GM21528 (cell line): Measurements from ENCODE around the gene RELCH.
A peak's percentile ranks its signal among the peaks of the same experiment; 100 is the strongest.

Experiments
- ATAC-seq: cut with Tn5 transposase; IDR thresholded peaks from one replicate; pipeline ENCODE4 v1.9.1; 2021; ENCODE audit warnings: mild to moderate bottlenecking, moderate library complexity; ENCODE audit not compliant: unreplicated experiment, low FRiP score

RELCH gene

DNA sequence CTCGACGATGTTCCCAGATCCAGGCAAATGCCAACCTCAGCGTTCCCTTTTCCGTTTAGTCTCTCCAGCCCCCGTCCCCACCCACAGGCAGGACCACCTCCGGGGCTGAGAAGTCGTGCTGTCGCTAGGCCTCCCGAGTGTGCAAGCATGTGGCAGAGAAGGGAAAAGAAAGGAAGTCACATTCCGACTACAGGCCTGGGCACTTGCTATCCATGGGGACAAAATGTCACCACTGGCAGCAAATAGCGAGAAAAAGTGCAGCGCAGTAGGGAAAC is 619 bp upstream of the RELCH start:
- peak; percentile 6 for ATAC-seq

DNA sequence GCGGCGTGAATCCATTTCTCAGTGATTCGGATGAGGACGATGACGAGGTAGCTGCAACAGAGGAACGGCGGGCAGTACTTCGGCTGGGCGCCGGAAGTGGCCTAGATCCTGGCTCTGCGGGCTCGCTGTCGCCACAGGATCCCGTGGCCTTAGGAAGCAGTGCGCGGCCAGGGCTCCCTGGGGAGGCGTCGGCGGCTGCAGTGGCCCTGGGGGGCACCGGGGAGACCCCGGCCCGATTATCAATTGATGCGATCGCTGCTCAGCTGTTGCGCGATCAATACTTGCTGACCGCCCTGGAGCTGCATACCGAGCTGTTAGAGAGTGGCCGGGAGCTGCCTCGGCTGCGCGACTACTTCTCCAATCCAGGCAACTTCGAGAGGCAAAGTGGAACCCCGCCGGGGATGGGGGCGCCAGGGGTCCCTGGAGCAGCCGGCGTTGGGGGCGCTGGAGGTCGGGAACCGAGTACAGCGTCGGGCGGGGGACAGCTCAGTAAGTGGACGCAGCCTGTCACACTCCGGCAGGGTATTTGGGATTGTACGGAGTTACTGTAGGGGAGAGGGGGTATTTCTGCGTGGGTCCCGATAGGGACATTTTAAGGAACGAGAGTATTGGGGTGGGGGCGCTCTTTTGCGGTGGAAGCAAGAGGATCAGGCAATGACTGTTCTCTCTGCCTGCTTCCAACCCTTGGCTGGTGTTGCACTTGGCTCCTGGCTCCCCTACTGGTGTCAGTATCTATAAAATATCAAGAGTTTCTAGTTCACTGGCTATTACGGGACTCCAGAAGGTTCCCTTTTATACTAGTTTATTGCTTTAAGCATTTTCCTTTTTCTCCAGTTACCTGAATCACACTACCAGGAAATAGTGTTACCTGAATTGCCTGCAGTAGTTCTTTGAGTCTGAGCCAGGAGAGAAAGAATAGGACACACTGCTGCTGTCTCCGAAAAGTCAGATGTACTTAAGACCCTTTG is 772 bp downstream of the RELCH start:
- peak; percentile 24 for ATAC-seq

DNA sequence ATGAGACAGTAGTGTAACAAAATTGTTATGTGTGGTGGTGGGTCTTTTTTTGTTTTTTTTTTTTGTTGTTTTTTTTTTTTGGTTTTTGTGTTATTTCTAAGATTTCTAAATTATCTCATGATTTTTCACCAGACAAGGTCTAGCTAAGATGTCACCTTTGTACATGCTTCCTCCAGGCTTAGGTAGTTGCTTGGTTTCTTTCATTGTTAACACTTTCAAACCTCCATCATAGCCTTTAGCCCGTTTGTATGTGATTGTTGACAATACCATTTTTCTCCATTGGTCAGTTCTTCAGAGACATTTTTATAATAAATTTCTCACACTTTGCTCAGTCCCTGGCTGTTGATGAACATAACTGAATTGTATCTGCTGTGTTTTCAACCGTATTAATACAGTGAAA is 2.2 kb downstream of the RELCH start:
- ATAC-seq: no peak

DNA sequence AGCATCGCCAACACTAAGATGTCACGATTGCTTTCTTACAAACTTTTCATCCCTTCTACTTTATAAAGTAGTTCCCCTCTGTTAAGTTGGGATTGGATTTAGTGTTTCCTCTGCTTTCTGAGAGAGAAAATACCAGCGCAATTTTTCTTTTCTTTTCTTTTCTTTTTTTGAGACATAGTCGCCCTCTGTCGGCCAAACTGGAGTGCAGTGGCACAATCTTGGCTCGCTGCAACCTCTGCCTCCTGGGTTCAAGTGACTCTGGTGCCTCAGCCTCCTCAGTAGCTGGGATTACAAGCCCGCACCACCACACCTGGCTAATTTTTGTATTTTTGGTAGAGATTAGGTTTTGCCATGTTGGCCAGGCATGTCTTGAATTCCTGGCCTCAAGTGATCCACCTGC is 9.0 kb downstream of the RELCH start:
- no peak for ATAC-seq

DNA sequence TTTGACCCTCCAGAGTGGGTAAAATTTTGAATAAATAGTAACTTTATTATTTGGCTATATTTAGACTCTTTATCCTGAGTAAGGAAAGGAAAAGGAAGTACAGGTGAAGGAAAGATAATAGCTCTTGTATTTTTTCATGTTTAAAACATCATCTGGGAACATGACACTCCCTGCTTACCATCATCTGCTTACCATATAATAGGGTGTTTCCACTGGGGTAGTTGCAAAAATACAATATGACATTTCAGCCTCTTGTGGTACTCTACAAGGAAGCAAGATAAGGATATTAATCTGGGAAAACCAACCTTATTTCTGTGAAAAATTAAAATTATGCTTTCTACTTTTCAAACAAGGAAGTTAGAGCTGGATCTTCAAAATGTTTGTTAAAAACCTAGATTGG is 9.9 kb downstream of the RELCH start:
- ATAC-seq: no peak

DNA sequence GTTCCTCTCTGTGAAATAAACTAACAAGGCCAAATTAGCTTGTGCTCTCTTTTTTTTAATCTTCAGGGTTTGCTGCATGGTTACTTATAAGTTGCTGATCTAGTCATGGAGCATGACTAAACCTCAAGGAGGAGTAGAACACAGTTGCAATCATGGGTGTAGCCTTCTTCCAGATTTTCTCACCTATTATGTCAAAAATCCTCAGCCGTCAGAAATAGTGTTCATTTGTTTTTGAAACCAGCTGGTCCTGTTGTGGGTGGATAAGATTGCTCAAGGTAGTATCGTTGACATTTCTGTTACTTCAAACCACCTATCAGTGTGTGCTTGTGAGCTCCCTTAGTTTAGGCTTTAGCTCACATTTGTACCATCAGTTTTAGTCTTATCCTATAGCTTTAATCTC is 11.2 kb downstream of the RELCH start:
- ATAC-seq: no peak

DNA sequence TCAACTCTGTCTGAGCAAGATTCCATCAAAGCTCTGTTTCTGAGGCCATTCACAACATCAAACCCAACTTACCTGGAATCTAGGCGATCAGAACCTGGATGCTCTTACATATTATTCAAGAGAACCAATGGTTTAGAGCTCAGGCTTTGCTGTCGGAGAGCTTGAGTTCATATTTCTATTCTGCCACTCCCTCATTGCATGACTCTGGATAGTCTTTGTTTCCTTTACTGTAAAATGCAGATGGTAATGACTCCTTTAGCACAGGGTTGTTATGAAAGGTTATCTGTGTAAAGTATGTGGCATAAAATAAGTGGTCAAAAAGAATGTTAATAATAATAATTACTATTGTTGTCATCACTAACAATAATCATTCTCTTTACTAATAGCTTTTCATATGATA is 12.6 kb downstream of the RELCH start:
- ATAC-seq: no peak

DNA sequence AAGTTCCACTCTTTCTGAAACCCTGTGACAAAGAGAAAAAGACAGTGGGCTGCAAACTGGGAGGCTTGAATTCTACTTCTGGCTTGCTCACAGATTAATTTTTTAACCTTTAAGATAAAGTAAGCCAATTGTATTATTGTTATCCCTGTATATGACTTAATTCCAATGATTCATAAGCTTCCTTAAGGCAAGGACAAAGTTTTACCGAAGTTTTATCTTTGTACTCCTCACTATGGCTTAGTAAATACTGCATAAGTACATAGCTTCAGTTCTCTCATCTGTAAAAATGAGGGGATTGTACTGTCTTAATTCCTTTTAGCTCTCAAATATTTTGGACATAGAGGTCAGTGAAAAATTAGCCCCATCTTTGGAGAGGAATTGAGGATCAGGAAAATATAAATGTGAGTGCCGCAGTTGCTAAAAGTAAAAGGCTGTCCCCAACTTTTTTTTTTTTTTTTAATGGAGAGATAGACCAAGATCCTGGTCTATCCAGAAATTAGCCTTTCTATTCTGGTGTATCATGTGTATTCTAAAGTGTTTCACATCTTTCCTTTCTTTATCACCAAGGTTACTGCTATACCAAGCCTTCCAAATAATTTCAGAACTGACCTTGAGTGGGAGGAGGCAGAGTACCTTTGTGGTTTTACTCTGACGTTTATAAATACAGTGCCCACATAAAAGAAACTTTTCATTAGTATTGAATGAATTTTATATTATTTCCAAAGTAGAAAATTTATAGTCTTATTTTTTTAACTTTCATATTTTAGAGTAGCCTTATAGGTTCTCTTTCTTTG is 13.3 kb downstream of the RELCH start:
- ATAC-seq: no peak

DNA sequence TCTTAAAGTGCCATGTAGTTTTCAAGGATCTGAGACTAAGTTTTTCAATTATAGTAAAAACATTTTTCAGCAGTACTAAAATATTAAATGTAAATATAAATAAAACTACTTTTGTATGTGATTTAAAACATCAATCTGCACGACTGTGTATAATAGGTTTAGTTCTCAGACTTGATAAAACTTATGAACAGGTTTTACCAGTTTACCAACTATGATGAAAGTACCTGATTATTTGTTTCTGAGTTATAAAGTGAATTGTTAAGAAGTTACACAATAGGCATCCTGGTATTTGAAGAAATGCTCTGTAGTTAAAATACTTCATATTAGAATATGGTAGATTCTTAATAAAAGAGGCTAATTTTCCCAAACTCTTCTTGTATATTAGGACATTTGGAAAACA is 14.8 kb downstream of the RELCH start:
- ATAC-seq: no peak

DNA sequence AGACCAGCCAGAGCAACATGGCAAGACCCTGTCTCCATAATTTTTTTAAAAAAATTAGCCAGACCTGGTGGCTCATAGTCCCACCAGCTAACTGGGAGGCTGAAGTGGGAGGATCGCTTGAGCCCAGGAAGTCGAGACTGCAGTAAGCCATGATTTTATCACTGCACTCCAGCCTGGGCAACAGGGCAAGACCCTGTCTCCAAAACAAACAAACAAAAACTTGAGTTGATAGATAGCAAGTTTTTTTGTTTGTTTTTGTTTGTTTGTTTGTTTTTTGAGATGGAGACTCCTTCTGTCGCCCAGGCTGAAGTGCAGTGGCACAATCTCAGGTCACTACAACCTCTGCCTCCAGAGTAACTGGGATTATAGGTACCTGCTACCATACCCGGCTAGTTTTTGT is 18.8 kb downstream of the RELCH start:
- no peak for ATAC-seq

DNA sequence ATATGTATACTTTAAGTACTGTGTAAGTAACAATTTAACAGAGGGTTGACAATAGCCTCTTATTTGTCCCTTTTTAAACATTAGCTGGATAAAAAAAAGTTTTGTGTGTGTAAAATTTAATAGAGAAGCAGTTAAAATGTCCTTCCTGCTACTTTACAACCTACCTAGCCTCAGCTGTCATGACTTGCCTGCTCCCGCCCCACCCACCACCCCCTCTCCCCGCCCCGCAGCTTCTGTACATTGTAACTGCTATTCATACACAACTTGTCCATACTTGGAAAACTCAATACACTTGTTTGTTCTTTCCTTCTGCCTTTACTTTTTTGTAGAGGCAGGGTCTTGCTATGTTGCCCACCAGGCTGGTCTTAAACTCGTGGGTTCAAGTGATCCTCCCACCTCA is 19.5 kb downstream of the RELCH start:
- no peak for ATAC-seq

DNA sequence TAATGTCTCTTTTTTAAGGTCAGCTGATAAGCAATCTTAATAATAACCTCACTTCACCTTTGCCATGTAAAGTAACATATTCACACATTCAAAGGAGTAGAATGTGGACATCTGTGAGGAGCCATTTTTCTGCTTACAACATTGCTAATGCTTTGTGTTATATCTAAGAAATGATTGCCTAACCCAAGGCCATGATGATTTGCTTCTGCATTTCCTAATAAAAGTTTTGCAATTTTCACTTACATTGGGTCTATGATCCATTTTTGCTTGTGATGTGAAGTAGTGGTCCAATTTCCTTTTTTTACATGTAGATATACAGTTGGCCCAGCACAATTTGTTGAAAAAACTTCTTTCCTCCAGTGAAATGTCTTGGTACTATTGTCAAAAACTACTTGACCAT is 22.0 kb downstream of the RELCH start:
- no peak for ATAC-seq

DNA sequence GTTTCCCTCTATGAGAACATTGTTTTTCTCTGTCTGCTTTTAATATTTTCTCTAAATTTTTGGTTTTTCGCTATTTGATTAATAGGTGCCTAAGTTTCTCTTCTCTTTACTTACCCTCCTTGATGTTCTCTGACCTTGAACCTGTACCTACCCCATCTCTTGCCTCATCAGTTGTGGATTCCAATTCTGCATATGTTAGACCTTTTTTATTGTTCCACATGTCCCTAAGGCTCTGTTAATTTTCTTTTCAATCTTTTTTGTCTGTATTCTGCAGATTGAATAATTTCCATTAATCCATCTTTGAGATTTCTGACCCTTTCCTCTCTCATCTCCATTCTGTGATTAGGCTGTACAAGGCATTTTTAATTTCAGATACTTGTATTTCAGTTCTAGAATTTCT is 23.1 kb downstream of the RELCH start:
- ATAC-seq: no peak

DNA sequence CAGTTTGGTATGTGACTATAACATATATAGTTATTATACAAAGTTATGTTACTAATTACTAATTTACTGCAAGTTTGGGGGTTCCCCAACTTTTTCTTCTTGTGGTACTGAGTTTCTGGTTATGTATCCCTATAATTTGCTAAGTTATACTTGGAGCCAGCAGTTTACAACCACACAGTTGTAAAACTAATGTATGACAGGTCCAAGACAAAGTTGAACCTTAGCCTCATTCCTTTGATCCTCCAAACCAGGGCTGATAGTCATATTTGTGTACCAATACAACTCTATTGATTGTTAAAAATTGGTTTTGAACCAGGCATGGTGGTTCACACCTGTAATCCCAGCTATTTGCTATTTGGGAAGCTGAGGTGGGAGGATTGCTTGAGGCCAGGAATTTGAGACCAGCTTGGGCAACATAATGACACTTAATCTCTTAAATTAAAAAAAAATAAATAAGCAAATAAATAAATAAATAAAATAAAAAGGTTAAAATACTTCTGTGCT is 24.3 kb downstream of the RELCH start:
- no peak for ATAC-seq

DNA sequence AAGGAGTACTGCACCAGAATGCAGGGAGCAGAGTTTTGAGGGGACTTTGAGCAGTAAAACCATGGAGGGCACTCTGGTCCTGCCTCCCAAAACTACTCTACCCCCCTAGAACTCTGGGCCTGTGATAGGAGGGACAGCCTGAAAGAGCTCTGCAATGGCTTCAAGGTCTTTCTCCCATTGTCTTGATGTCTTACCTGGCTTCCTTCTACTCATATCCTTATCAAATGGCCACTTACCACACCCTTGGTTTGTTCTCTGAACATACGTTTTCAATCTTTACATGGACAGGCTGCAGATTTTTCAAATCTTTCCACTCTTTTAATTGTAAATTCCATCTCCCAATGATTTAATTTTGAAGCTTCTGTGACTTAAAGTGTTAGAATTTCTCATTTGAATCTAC is 27.7 kb downstream of the RELCH start:
- ATAC-seq: no peak

DNA sequence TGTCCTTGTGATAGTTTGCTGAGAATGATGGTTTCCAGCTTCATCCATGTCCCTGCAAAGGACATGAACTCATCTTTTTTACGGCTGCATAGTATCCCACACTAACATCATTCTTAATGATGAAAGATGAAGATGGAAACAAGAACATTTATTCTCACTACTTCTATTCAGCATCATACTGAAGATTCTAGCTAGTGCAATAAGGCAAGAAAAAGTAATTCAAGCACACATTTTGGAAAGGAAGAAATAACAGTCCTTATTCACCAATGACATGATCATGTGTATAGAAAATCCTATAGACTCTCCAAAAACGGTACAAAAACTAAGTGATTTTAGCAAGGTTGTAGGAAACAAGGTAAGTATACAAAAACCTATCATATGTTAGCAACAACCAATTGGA is 37.2 kb downstream of the RELCH start:
- no peak for ATAC-seq

DNA sequence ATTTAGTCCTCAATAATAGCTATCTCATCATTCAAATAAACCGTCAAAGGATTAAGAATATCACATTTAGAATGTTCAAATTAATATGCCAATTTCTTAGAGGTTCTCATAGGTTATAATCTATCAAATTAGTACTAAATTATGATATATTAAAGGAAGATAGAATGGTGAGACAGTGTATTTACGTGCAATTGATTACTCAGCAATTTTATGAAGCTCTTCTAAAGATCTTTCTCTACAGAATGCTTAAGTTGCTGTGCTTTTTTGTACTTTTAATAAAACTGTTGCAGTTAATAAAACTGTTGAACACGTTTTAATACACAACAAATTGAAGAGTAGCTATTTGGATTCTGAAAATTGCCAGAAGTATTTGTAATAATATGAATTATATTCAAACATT is 39.0 kb downstream of the RELCH start:
- ATAC-seq: no peak

DNA sequence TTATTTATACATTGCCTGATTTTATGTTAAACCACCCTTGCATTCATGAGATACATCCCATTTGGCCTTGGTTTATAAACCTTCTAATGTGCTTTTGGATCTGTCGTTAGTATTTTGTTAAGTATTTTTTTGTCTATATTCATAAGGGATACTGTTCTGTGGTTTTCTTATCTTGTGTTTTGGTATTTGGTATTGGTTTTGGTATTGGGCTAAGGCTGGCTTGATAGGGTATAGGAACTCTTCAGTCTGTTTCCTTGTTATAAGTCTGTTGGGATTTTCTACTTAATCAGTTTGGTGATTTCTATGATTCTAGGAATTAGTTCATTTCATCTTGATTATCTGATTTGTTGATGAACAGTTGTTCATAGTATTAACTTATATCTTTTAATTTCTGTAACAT is 49.2 kb downstream of the RELCH start:
- ATAC-seq: no peak

DNA sequence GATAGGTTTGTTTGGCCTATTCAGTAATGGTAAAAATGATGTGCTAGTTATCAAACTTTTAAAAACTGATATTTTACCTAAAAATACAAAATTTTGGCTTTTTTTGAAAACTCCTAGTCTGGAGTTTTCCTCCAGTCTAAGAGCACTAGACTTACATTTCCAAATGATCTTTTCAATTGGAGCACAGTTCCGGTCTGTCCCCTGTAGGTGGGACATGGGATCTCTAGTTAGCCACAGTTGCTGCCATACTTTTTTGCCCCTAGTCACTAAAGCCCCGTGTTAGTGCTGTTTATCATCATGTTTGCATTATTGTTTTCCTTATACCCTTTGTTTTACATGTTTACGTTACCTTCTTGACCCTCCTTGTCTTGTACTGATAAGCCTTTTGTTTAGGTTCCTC is 52.4 kb downstream of the RELCH start:
- ATAC-seq: no peak

DNA sequence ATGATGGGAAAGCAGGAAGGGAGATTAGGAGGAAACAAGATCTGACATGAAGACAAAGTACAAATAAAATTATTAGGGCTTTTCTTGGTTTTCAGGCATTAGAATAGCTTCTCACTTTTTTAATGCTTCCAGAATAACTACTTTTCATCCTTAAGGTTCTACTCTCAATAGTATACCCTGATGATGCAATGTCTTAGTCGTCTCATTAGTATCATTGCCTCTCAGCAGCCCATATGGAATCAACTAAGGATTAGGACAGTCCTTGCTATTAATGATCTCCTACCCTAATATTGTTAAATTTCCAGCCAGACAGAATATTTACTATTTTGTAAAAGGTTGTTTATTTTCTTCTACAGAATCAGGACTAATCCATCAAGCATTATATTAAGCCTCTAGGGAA is 55.9 kb downstream of the RELCH start:
- no peak for ATAC-seq

DNA sequence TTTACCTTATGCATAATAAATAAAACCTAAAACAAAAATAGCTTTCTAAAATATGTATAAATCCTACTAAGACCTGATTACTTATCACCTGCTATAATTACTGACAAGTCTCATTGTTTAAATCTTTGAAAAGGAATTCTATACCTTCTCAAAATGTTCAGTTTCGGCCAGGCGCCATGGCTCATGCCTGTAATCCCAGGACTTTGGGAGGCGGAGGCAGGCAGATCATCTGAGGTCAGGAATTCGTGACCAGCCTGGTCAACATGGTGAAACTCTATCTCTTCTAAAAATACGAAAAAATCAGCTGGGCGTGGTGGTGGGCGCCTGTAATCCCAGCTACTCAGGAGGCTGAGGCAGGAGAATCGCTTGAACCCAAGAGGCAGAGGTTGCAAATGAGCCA is 58.1 kb downstream of the RELCH start:
- no peak for ATAC-seq

DNA sequence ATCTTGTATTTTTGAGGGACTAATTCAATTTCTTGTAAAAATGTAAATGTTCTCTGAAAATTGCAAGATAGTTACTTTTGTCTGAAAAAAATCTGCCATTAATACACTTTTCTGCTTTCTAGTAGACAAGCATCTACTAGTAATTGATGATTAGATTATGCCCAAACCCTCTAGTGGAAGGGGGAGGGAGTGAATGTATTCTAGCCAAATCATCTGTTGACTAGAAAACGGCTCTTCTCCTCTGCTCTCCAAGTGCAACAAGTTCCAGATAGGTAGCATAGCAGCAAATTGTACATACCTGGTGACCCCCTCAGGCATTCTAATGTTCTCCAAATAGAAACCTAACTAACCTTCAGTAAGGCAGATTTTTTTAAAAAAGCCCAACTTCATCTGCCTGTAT is 58.6 kb downstream of the RELCH start:
- no peak for ATAC-seq
